ENCODE results near the gene ZNF423.

DNA sequence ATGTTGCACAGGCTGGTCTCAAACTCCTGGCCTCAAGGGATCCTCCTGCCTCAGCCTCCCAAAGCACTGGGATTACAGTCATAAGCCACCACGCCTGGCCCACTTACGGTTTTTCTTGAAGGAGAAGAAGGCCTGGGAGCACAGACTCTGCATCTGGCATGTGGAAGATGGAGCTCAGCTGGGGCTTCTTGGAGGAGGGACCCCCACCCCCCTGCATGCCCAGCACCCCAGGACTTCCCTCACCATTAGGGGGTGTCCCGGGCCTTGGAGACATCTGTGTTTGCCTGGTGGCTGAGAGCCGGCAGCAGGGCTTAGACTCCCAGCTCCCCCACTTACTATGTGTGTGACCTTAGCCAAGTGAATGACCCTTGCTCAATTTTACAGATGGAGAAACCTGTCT, 204.7 kb downstream of the ZNF423 start:
- no peak for TF ChIP-seq CTCF (conservative IDR thresholded peaks at IDR 0.05; ENCODE audit: low read depth, low read length)
- no peak for TF ChIP-seq EZH2 (IDR thresholded peaks at IDR 0.05; ENCODE audit: borderline replicate concordance, low read depth, low read length, poor library complexity, severe bottlenecking)
